ENCODE results near the gene ARSG.
A peak's percentile ranks its signal among the peaks of the same experiment; 100 is the strongest.

Gene ARSG

GRCh38 chr17:68461589-68461988 is 170.3 kb downstream of the ARSG start:
- no peak overlapping the region for H3K4me3 ChIP-seq (ENCODE audit: low read depth, low read length, poor library complexity, severe bottlenecking)
- no peaks in the 10 kb centered on the region for H3K79me2 ChIP-seq (ENCODE audit: insufficient read depth, low read length)
- no peaks in the 10 kb centered on the region for H4K20me1 ChIP-seq (ENCODE audit: insufficient read depth, low read length)
- no peaks in the 10 kb centered on the region for H3K27me3 ChIP-seq (ENCODE audit: insufficient read depth, low read length)
- H3K4me2 ChIP-seq (ENCODE audit: low read length): peak overlapping the region; percentile 39
- H3K36me3 ChIP-seq (ENCODE audit: insufficient read depth, low read length): no peaks in the 10 kb centered on the region
- peaks cover 67% of the 10 kb centered on the region for H3K4me1 ChIP-seq (ENCODE audit: insufficient read depth, low read length, severe bottlenecking)
- TF ChIP-seq CTCF (IDR thresholded peaks at IDR 0.05; ENCODE audit: low read length) (no peak), EZH2 (IDR thresholded peaks at IDR 0.05; ENCODE audit: borderline replicate concordance, low read length) (no peak)
- H3K9ac ChIP-seq (ENCODE audit: low read length): peak overlapping the region; percentile 12; the same call in 1 of the 2 replicates
- H3K9me3 ChIP-seq (ENCODE audit: low read length): no peaks in the 10 kb centered on the region
- H3K27ac ChIP-seq (ENCODE audit: low read depth, low read length, poor library complexity, severe bottlenecking): peak overlapping the region; percentile 79
- peak overlapping the region; percentile 72; the same call in 1 of the 2 replicates for H2AFZ ChIP-seq (ENCODE audit: low read length)
- no peaks in the 10 kb centered on the region for H3K9me2 ChIP-seq (ENCODE audit: low read depth, low read length)
- H3F3A ChIP-seq (ENCODE audit: insufficient read depth, low read length): no peaks in the 10 kb centered on the region

DNA sequence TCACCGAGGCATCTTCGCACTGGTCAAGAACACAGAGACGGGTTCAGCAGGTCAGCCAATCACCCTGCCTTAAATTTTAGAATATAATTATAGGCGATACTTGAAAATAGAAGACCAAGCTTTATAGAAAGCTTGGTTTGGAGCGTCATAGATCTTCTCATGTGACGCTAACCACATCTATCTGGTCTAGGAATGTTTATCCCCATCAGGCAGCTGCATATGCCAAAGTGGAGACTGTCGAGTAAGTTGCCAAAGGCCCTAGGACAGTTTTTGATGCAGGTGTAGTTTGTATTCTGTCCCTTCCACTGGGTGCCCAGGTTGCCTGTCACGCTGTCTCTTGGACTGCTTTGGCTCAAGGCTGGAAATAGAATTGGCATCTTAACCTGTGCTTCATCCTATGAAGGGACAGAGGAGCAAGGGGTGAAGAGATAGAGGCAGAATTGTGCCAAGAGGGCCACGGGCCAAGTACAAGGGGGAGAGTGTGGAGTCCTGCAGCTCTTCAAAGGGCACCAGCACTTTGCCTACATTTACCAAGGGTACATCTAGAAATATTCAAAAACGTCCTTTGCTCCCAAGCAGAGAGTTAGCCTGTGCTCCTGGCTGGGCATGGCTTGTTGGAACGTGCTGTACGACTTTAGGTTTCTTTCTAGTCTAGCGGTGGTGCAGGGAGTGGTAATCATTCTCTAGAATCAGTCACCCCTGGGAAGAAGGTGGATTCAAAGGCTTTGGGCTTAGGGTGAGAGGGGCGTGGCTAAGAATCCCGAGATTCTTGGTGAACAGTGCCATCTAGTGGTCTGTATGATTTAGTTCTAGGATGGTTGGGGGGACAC is 171.3 kb downstream of the ARSG start:
- H3K27ac ChIP-seq (ENCODE audit: low read depth, low read length, poor library complexity, severe bottlenecking): peak overlapping the region; percentile 79
- no peaks in the 10 kb centered on the region for H3K36me3 ChIP-seq (ENCODE audit: insufficient read depth, low read length)
- H2AFZ ChIP-seq (ENCODE audit: low read length): no peak overlapping the region
- H3K79me2 ChIP-seq (ENCODE audit: insufficient read depth, low read length): no peaks in the 10 kb centered on the region
- peaks cover 66% of the 10 kb centered on the region for H3K4me1 ChIP-seq (ENCODE audit: insufficient read depth, low read length, severe bottlenecking)
- no peaks in the 10 kb centered on the region for H3K27me3 ChIP-seq (ENCODE audit: insufficient read depth, low read length)
- 0 out of 2 replicates have a peak, but pooled peaks cover 4% of the 10 kb centered on the region for H3K9me3 ChIP-seq (ENCODE audit: low read length)
- H3K4me3 ChIP-seq (ENCODE audit: low read depth, low read length, poor library complexity, severe bottlenecking): no peak overlapping the region
- peak overlapping the region; percentile 48; the same call in 1 of the 2 replicates for H3K4me2 ChIP-seq (ENCODE audit: low read length)
- H3K9ac ChIP-seq (ENCODE audit: low read length): no peak overlapping the region; the same call in 1 of the 2 replicates
- no peaks in the 10 kb centered on the region for H3F3A ChIP-seq (ENCODE audit: insufficient read depth, low read length)
- no peaks in the 10 kb centered on the region for H4K20me1 ChIP-seq (ENCODE audit: insufficient read depth, low read length)
- TF ChIP-seq EZH2 (IDR thresholded peaks at IDR 0.05; ENCODE audit: borderline replicate concordance, low read length) (no peak), CTCF (IDR thresholded peaks at IDR 0.05; ENCODE audit: low read length) (peak; percentile 74)
- H3K9me2 ChIP-seq (ENCODE audit: low read depth, low read length): no peaks in the 10 kb centered on the region

DNA sequence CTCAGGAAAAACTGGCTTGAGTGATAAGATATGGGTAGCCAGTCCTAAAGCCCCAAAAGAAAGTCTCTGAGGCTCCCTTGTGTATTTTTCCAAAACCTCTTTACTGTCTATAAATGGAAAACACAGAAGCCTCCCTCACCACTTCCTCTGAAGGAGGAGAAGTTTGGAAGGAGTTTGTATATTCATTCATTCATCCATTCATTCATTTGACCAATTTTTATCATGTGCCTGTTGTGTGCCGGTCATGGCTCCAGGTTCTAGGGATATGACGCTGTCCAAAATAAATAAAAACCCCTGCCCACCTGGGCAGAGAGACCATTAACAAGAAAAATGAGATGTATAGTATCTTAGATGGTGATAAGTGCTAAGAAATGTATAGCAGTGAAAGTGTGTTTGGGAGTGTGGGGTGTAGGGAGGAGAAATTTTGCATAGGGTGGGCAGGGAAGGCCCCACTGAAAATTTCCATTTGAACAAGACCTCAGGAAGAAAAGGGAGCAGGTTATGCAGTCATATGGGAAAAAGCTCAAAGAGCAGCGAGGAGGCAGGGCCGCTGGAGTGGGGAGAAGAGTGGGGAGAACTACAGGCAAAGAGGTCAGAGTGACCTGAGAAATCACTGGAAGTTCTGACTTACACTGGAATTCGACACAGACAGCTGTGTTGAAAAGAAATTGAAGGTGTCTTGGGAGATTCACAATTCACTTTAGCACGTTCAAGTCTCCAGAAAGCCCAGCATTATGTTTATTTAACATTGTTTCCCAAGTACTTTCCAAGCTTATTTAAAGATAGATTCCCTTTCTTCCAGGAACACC is 172.1 kb downstream of the ARSG start:
- no peaks in the 10 kb centered on the region for H3K79me2 ChIP-seq (ENCODE audit: insufficient read depth, low read length)
- H2AFZ ChIP-seq (ENCODE audit: low read length): no peak overlapping the region
- H3K36me3 ChIP-seq (ENCODE audit: insufficient read depth, low read length): no peaks in the 10 kb centered on the region
- H3K4me2 ChIP-seq (ENCODE audit: low read length): no peak overlapping the region
- H3K27ac ChIP-seq (ENCODE audit: low read depth, low read length, poor library complexity, severe bottlenecking): peak overlapping the region; percentile 49
- H3K27me3 ChIP-seq (ENCODE audit: insufficient read depth, low read length): no peaks in the 10 kb centered on the region
- no peaks in the 10 kb centered on the region for H3K9me2 ChIP-seq (ENCODE audit: low read depth, low read length)
- no peaks in the 10 kb centered on the region for H3F3A ChIP-seq (ENCODE audit: insufficient read depth, low read length)
- H3K9me3 ChIP-seq (ENCODE audit: low read length): 0 out of 2 replicates have a peak, but pooled peaks cover 4% of the 10 kb centered on the region
- TF ChIP-seq EZH2 (IDR thresholded peaks at IDR 0.05; ENCODE audit: borderline replicate concordance, low read length): no peak
- 0 out of 2 replicates have a peak, but pooled peaks have one; percentile 4 for TF ChIP-seq CTCF (IDR thresholded peaks at IDR 0.05; ENCODE audit: low read length)
- no peak overlapping the region for H3K4me3 ChIP-seq (ENCODE audit: low read depth, low read length, poor library complexity, severe bottlenecking)
- H3K4me1 ChIP-seq (ENCODE audit: insufficient read depth, low read length, severe bottlenecking): peaks cover 67% of the 10 kb centered on the region
- H3K9ac ChIP-seq (ENCODE audit: low read length): no peak overlapping the region
- no peaks in the 10 kb centered on the region for H4K20me1 ChIP-seq (ENCODE audit: insufficient read depth, low read length)

All from OCI-LY1 (cell line).